Loucy (cell line): ENCODE results near the gene S100A8.
"Not testable (repeated sequence)": the region's sequence is repeated elsewhere in the genome, so short reads cannot be mapped to it uniquely, and the experiment has no call there.

Experiments
- EZH2phosphoT487 ChIP-seq: fragments of 200-600 bp; IDR thresholded peaks from 2 replicates; pipeline ENCODE4 v1.6.1; 2018; ENCODE audit warnings: antibody characterized with exemption, mild to moderate bottlenecking, moderate library complexity, borderline replicate concordance
- TF ChIP-seq, protein P1 (sequence below): fragments of 200-600 bp; sonication (generic); conservative IDR thresholded peaks from 2 replicates; pipeline ENCODE4 v1.5.1; 2014; ENCODE audit warnings: mild to moderate bottlenecking, antibody characterized with exemption, low read length

DNA sequence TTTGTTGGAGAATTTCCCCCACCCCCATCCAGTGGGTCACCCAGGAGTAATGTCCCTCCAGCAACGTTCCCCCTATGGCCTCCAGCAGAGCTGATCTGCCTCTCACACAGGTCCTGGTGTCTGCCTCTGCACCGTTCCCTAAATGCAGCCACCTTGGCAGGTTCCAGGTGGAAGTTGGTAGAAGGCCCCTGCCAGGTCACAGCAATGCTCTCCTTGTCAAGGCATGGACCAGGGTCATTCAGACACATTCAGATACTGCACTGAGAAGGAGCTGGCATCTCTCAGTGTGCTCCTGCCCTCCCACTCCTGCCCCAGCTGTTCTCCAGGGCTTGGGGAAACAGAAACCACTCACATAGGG lies 28.5 kb upstream of the S100A8 start:
- TF ChIP-seq, protein P1, sequence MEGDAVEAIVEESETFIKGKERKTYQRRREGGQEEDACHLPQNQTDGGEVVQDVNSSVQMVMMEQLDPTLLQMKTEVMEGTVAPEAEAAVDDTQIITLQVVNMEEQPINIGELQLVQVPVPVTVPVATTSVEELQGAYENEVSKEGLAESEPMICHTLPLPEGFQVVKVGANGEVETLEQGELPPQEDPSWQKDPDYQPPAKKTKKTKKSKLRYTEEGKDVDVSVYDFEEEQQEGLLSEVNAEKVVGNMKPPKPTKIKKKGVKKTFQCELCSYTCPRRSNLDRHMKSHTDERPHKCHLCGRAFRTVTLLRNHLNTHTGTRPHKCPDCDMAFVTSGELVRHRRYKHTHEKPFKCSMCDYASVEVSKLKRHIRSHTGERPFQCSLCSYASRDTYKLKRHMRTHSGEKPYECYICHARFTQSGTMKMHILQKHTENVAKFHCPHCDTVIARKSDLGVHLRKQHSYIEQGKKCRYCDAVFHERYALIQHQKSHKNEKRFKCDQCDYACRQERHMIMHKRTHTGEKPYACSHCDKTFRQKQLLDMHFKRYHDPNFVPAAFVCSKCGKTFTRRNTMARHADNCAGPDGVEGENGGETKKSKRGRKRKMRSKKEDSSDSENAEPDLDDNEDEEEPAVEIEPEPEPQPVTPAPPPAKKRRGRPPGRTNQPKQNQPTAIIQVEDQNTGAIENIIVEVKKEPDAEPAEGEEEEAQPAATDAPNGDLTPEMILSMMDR = not testable (repeated sequence)
- not testable (repeated sequence) for TF ChIP-seq EZH2phosphoT487
